H1 (cell line): ENCODE results near the gene MGAT5B. TPM values are rescaled to one million over a fixed set of nuclear protein-coding genes. Genes with fewer than 3 reads are reported as not detected.

ENCODE experiments used
- CTCF ChIA-PET: fragments of 300-600 bp; sonication (Branson Sonifier 250); formaldehyde crosslinking; loops from one replicate; lab custom pipeline; 2021; ENCODE audit not compliant: partially characterized antibody; lab: Charles Lee
- POLR2A ChIA-PET: fragments of 300-600 bp; sonication (Branson Sonifier 250); formaldehyde crosslinking; loops from one replicate; lab custom pipeline; 2021; ENCODE audit warnings: inconsistent platforms; ENCODE audit not compliant: partially characterized antibody; lab: Charles Lee
- DNase-seq, 2 experiments: peaks; one replicate each; pipeline versions ENCODE4 v3.0.0 to v3.0.0-alpha.2; 2010 to 2022; ENCODE audit warnings: low spot score in 2 of 2, low read depth in 1 of 2, mixed read lengths in 1 of 2
- FAIRE-seq: peaks from 2 replicates; lab custom pipeline; 2011; peaks lifted over from hg19 to GRCh38; lab: Jason Lieb, UNC
- H2AFZ ChIP-seq: 2 replicates; pipeline ENCODE4 v1.8.1; 2012; ENCODE audit warnings: low read length, inconsistent platforms
- H2AK5ac ChIP-seq: 2 replicates; pipeline ENCODE4 v1.6.1; 2013; ENCODE audit warnings: low read depth, low read length
- H2BK120ac ChIP-seq: replicated peaks from 2 replicates; pipeline ENCODE3; 2013; ENCODE audit warnings: low read depth, low read length, inconsistent platforms
- H2BK12ac ChIP-seq: 2 replicates; pipeline ENCODE4 v1.6.1; 2013; ENCODE audit warnings: low read depth, low read length
- H2BK15ac ChIP-seq: 2 replicates; pipeline ENCODE4 v1.6.1; 2013; ENCODE audit warnings: low read length
- H2BK20ac ChIP-seq: 2 replicates; pipeline ENCODE4 v1.6.1; 2013; ENCODE audit warnings: low read length
- H2BK5ac ChIP-seq: 2 replicates; pipeline ENCODE4 v1.6.1; 2013; ENCODE audit warnings: low read depth, low read length
- H3K14ac ChIP-seq: 2 replicates; pipeline ENCODE4 v1.6.1; 2013; ENCODE audit warnings: inconsistent platforms; ENCODE audit not compliant: insufficient read length
- H3K18ac ChIP-seq: 2 replicates; pipeline ENCODE4 v1.6.1; 2013; ENCODE audit warnings: low read length; ENCODE audit errors: extremely low read depth
- H3K23ac ChIP-seq: 2 replicates; pipeline ENCODE4 v1.6.1; 2013; ENCODE audit warnings: inconsistent platforms; ENCODE audit not compliant: insufficient read length
- H3K23me2 ChIP-seq: 2 replicates; pipeline ENCODE4 v1.6.1; 2013; ENCODE audit warnings: low read depth, low read length
- H3K27ac ChIP-seq: 2 replicates; pipeline ENCODE4 v1.6.1; 2011; ENCODE audit warnings: low read depth, low read length, inconsistent platforms
- H3K27me3 ChIP-seq, 4 experiments: replicated peaks in 1 of 4; 1 replicate in 1 of 4; 2 replicates in 3 of 4; pipeline versions ENCODE4 v1.6.1 to v1.8.1; 2011 to 2013; ENCODE audit warnings: low read length in 3 of 4, mild to moderate bottlenecking in 3 of 4, inconsistent platforms in 2 of 4, mixed read lengths in 2 of 4, moderate library complexity in 1 of 4; ENCODE audit not compliant: control insufficient read depth in 3 of 4, insufficient read depth in 3 of 4; ENCODE audit errors: extremely low read depth in 1 of 4
- H3K36me3 ChIP-seq, 4 experiments: 2 replicates each; pipeline versions ENCODE4 v1.6.1 to v1.8.1; 2011 to 2013; ENCODE audit warnings: mild to moderate bottlenecking in 4 of 4, low read length in 3 of 4, moderate library complexity in 2 of 4, control low read depth in 1 of 4, inconsistent platforms in 1 of 4; ENCODE audit not compliant: insufficient read depth in 4 of 4, control insufficient read depth in 2 of 4
- H3K4ac ChIP-seq: replicated peaks from 2 replicates; pipeline ENCODE3; 2013; ENCODE audit warnings: low read length, low read depth, mixed read lengths, inconsistent platforms; ENCODE audit not compliant: insufficient read length
- H3K4me1 ChIP-seq, 4 experiments: replicated peaks in 1 of 4; 1 replicate in 1 of 4; 2 replicates in 3 of 4; pipeline versions ENCODE4 v1.6.1 to v1.8.1; 2011 to 2013; ENCODE audit warnings: low read length in 3 of 4, inconsistent platforms in 2 of 4, mixed read lengths in 1 of 4; ENCODE audit not compliant: insufficient read depth in 4 of 4, control insufficient read depth in 3 of 4
- H3K4me2 ChIP-seq, 2 experiments: 2 replicates each; pipeline versions ENCODE4 v1.6.1 to v1.8.1; 2011 to 2013; ENCODE audit warnings: low read depth in 2 of 2, low read length in 2 of 2, control low read depth in 1 of 2, inconsistent platforms in 1 of 2, mild to moderate bottlenecking in 1 of 2; ENCODE audit not compliant: insufficient read depth in 1 of 2
- H3K4me3 ChIP-seq, 4 experiments: fragments of 200-600, 300-600 bp in 1 of 4; sonication (generic), shearing (Covaris generic), sonication (Bioruptor Twin) in 1 of 4; 2 replicates each; pipeline versions ENCODE4 v1.5.1 to v1.8.1; 2011 to 2016; ENCODE audit warnings: low read length in 4 of 4, low read depth in 3 of 4, control low read depth in 2 of 4, inconsistent platforms in 2 of 4, mild to moderate bottlenecking in 2 of 4, mixed read lengths in 1 of 4, moderate library complexity in 1 of 4; ENCODE audit not compliant: insufficient read depth in 2 of 4; ENCODE audit errors: extremely low read depth in 1 of 4
- H3K56ac ChIP-seq: replicated peaks from 2 replicates; pipeline ENCODE3; 2013; ENCODE audit warnings: low read depth, mild to moderate bottlenecking, mixed read lengths, low read length, inconsistent platforms; ENCODE audit not compliant: insufficient read length
- H3K79me1 ChIP-seq: 2 replicates; pipeline ENCODE4 v1.6.1; 2013; ENCODE audit warnings: low read depth, low read length, control low read depth
- H3K79me2 ChIP-seq, 2 experiments: 2 replicates each; pipeline versions ENCODE4 v1.6.1 to v1.8.1; 2012 to 2013; ENCODE audit warnings: low read length in 2 of 2, mild to moderate bottlenecking in 2 of 2, inconsistent platforms in 1 of 2; ENCODE audit not compliant: insufficient read depth in 2 of 2, control insufficient read depth in 1 of 2
- H3K9ac ChIP-seq, 4 experiments: replicated peaks in 1 of 4; 1 replicate in 1 of 4; 2 replicates in 3 of 4; pipeline versions ENCODE4 v1.6.1 to v1.8.1; 2011 to 2013; ENCODE audit warnings: low read depth in 3 of 4, low read length in 3 of 4, control low read depth in 2 of 4, mild to moderate bottlenecking in 2 of 4, moderate library complexity in 2 of 4, inconsistent platforms in 1 of 4; ENCODE audit errors: extremely low read depth in 1 of 4
- H3K9me3 ChIP-seq, 2 experiments: 2 replicates each; pipeline versions ENCODE4 v1.6.1 to v1.8.1; 2012 to 2013; ENCODE audit warnings: mild to moderate bottlenecking in 2 of 2, moderate library complexity in 2 of 2, control low read depth in 1 of 2, inconsistent platforms in 1 of 2, low read depth in 1 of 2, low read length in 1 of 2, mixed read lengths in 1 of 2; ENCODE audit not compliant: insufficient read depth in 2 of 2
- H4K20me1 ChIP-seq, 2 experiments: replicated peaks in 1 of 2; 2 replicates each; pipeline versions ENCODE3 to v1.8.1; 2011 to 2013; ENCODE audit warnings: inconsistent platforms in 2 of 2, low read length in 2 of 2, mild to moderate bottlenecking in 1 of 2; ENCODE audit not compliant: insufficient read depth in 2 of 2, control insufficient read depth in 1 of 2
- H4K5ac ChIP-seq: 2 replicates; pipeline ENCODE4 v1.6.1; 2013; ENCODE audit warnings: low read length, low read depth, mixed read lengths, inconsistent platforms; ENCODE audit not compliant: insufficient read length
- H4K8ac ChIP-seq: 2 replicates; pipeline ENCODE4 v1.8.0; 2013; ENCODE audit warnings: mild to moderate bottlenecking, moderate library complexity, low read length, inconsistent platforms; ENCODE audit not compliant: insufficient read depth; ENCODE audit errors: extremely low read depth
- H4K91ac ChIP-seq: replicated peaks from 2 replicates; pipeline ENCODE3; 2013; ENCODE audit warnings: low read length, mixed read lengths, inconsistent platforms; ENCODE audit not compliant: insufficient read length
- BACH1 ChIP-seq: IDR thresholded peaks from 2 replicates; pipeline ENCODE4 v1.6.1; 2012; ENCODE audit warnings: low read length, improper control_type of control experiment
- CHD2 ChIP-seq: IDR thresholded peaks from 2 replicates; pipeline ENCODE4 v1.6.1; 2012; ENCODE audit warnings: low read length, improper control_type of control experiment
- EP300 ChIP-seq, 2 experiments: IDR thresholded peaks; 1 replicate in 1 of 2; 2 replicates in 1 of 2; pipeline ENCODE4 v1.6.1; 2011 to 2012; ENCODE audit warnings: low read depth in 2 of 2, low read length in 2 of 2, mild to moderate bottlenecking in 2 of 2, borderline replicate concordance in 1 of 2, inconsistent platforms in 1 of 2, moderate library complexity in 1 of 2
- KDM4A ChIP-seq: IDR thresholded peaks from one replicate; pipeline ENCODE4 v1.7.1; 2012; ENCODE audit warnings: low read depth, mild to moderate bottlenecking, moderate library complexity, low read length, inconsistent platforms; ENCODE audit not compliant: severe bottlenecking
- NRF1 ChIP-seq: IDR thresholded peaks from 2 replicates; pipeline ENCODE4 v1.6.1; 2011; ENCODE audit warnings: mild to moderate bottlenecking, low read depth, low read length, improper control_type of control experiment
- RAD21 ChIP-seq, 2 experiments: IDR thresholded peaks in 1 of 2; conservative IDR thresholded peaks in 1 of 2; 2 replicates each; pipeline ENCODE4 v1.6.1; 2011; ENCODE audit warnings: low read depth in 2 of 2, low read length in 2 of 2, improper control_type of control experiment in 1 of 2, inconsistent platforms in 1 of 2, mild to moderate bottlenecking in 1 of 2, moderate library complexity in 1 of 2
- WGBS, 2 experiments: shearing (Covaris generic) in 1 of 2; methylation state at CpG; one replicate each; pipeline versions ENCODE4 v1.1.6 to v1.1.7; 2013 to 2015; ENCODE audit warnings: low lambda C conversion rate in 2 of 2, mixed read lengths in 2 of 2, inconsistent platforms in 1 of 2, low coverage in 1 of 2, missing lambda C conversion rate in 1 of 2; ENCODE audit not compliant: insufficient replicate concordance in 2 of 2, insufficient coverage in 1 of 2, insufficient read length in 1 of 2; ENCODE audit errors: extremely low coverage in 1 of 2, missing lambda C conversion rate in 1 of 2; 5-methylcytosine and 5-hydroxymethylcytosine counted together
- polyA plus RNA-seq, 7 experiments: library from polyadenylated mRNA; depleted of rRNA in 3 of 7; stranded (reverse) in 5 of 7; unstranded in 2 of 7; fragments of >200 nt in 5 of 7; fragments of 200-250 nt in 2 of 7; gene quantifications; 1 replicate in 5 of 7; 2 replicates in 1 of 7; 4 replicates in 1 of 7; pipeline versions ENCODE4 v1.2.1 to v1.2.3, GENCODE V29; 2011 to 2013; ENCODE audit warnings: missing spikeins in 2 of 7, mixed read lengths in 2 of 7
- total RNA-seq: library from RNA; stranded (reverse); fragmentation: NEBNext Ultra II Directional; extraction: Animal tissue kit (Norgen Biotek cat#: 25700); gene quantifications from 2 replicates; pipeline ENCODE4 v1.2.1, GENCODE V29; 2021
- TF ChIP-seq, protein P1 (sequence below): IDR thresholded peaks from 2 replicates; pipeline ENCODE4 v1.6.1; 2012; ENCODE audit warnings: low read length, inconsistent platforms

Gene MGAT5B
- total and polyA plus RNA-seq, 2 of the 8 experiments (the other 6 are each of a cell fraction or from before 2014, with no cell fraction given) = 7.9 to 8.2 TPM

DNA sequence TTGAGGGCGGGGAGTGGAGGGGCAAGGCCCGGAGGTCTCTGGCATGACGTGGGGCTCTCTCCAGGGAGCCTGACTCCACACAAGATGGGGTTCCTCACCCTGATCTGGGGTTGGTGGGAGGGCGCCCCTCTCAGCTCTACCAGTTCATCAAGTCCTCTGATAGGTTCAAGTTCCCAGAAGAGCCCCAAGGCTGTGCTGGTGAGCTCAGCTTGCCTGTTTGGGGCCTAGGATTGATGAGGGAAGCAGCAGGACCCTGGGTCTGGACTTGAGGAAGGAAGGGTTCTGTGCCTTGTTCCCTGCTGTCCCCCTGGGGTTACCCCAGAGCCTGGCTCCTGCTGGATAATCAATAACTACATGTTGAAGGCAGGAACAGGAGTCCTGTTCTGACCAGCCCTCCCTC, 3.5 kb downstream of the MGAT5B start:
- Histone ChIP-seq H3K4me3 (no peak overlapping the region), H4K20me1 (peaks cover 0 to 8% of the 10 kb centered on the region in 2 experiments), H3K56ac (no peak overlapping the region), H3K9me3 (no peaks in the 10 kb centered on the region; a peak in 1 of 4 replicates), H3K4me1 (peaks cover 5 to 17% (median 11%) of the 10 kb centered on the region in 4 experiments; a peak in 6 of 7 replicates), H4K8ac (no peak overlapping the region), H3K79me2 (no peaks in the 10 kb centered on the region), H2BK12ac (no peak overlapping the region), H2BK15ac (no peak overlapping the region), H3K23me2 (peaks cover 16% of the 10 kb centered on the region; the same call in 1 of the 2 replicates), H2BK5ac (no peak overlapping the region), H3K79me1 (no peaks in the 10 kb centered on the region; the same call in 1 of the 2 replicates), H3K18ac (no peak overlapping the region), H3K9ac (no peak overlapping the region), H3K4me2 (no peak overlapping the region), H3K27me3 (peaks cover 4 to 26% (median 17%) of the 10 kb centered on the region in 4 experiments; a peak in 6 of 7 replicates), H3K14ac (no peak overlapping the region), H2BK120ac (no peak overlapping the region), H4K91ac (no peak overlapping the region), H3K23ac (no peak overlapping the region), H3K4ac (no peak overlapping the region), H2AK5ac (no peak overlapping the region), H4K5ac (no peak overlapping the region), H3K36me3 (no peaks in the 10 kb centered on the region)
- POLR2A ChIA-PET = no interaction called here
- CTCF ChIA-PET = interaction anchor here (0.5 to 4.7 kb wide), 6 partner anchors 10 to 453 kb away, joined by 3 to 70 read pairs (median 3); no protein-coding TSS in a partner anchor
- FAIRE-seq = no peak
- 96% methylated on average over 4 of the region's 4 CpGs; no CpG with 5 or more reads in 1 of the 2 experiments for WGBS, 2 experiments
- TF ChIP-seq KDM4A (no peak), BACH1 (no peak), CHD2 (no peak), NRF1 (no peak), EP300 (IDR thresholded peaks at IDR 0.05; ENCODE audit: borderline replicate concordance in 1 of 2, low read depth in 2 of 2, low read length in 2 of 2) (no peak), RAD21 (IDR thresholded peaks at IDR 0.05 in 1 of 2, conservative IDR thresholded peaks at IDR 0.05 in 1 of 2; ENCODE audit: low read depth in 2 of 2, low read length in 2 of 2) (no peak; a peak in 1 of 4 replicates)
- TF ChIP-seq, protein P1, sequence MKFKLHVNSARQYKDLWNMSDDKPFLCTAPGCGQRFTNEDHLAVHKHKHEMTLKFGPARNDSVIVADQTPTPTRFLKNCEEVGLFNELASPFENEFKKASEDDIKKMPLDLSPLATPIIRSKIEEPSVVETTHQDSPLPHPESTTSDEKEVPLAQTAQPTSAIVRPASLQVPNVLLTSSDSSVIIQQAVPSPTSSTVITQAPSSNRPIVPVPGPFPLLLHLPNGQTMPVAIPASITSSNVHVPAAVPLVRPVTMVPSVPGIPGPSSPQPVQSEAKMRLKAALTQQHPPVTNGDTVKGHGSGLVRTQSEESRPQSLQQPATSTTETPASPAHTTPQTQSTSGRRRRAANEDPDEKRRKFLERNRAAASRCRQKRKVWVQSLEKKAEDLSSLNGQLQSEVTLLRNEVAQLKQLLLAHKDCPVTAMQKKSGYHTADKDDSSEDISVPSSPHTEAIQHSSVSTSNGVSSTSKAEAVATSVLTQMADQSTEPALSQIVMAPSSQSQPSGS = no peak
- TF ChIP-seq, all 59 proteins: peak for 0
- Histone ChIP-seq H2AFZ (no peak overlapping the region), H3K27ac (no peak overlapping the region), H2BK20ac (no peak overlapping the region)
- DNase-seq = no peak
